Stomach (tissue), 4 donors: ENCODE measurements around the gene FLAD1.

ENCODE experiments used
- EP300 ChIP-seq: sonication (generic); formaldehyde crosslinking; IDR thresholded peaks from one replicate; pipeline ENCODE4 v1.6.1; 2017; ENCODE audit warnings: antibody characterized with exemption
- POLR2A ChIP-seq, 4 donors: fragments of 450-650 bp; IDR thresholded peaks; one replicate each; pipeline ENCODE4 v1.6.1; 2016; ENCODE audit warnings: antibody characterized with exemption in 4 of 4, control low read depth in 2 of 4, mild to moderate bottlenecking in 1 of 4, moderate library complexity in 1 of 4
- POLR2AphosphoS5 ChIP-seq, 3 donors: sonication (generic); formaldehyde crosslinking; IDR thresholded peaks; one replicate each; pipeline ENCODE4 v1.6.1; 2016; ENCODE audit warnings: antibody characterized with exemption in 3 of 3
- TF ChIP-seq, protein P1 (sequence below), 7 experiments: fragments of 450-650 bp in 4 of 7; fragments of 200-600 bp in 3 of 7; sonication (generic) in 3 of 7; IDR thresholded peaks; one replicate each; pipeline ENCODE4 v1.5.1; 2016 to 2019; ENCODE audit warnings: antibody characterized with exemption in 7 of 7, control low read depth in 2 of 7, mild to moderate bottlenecking in 1 of 7

DNA sequence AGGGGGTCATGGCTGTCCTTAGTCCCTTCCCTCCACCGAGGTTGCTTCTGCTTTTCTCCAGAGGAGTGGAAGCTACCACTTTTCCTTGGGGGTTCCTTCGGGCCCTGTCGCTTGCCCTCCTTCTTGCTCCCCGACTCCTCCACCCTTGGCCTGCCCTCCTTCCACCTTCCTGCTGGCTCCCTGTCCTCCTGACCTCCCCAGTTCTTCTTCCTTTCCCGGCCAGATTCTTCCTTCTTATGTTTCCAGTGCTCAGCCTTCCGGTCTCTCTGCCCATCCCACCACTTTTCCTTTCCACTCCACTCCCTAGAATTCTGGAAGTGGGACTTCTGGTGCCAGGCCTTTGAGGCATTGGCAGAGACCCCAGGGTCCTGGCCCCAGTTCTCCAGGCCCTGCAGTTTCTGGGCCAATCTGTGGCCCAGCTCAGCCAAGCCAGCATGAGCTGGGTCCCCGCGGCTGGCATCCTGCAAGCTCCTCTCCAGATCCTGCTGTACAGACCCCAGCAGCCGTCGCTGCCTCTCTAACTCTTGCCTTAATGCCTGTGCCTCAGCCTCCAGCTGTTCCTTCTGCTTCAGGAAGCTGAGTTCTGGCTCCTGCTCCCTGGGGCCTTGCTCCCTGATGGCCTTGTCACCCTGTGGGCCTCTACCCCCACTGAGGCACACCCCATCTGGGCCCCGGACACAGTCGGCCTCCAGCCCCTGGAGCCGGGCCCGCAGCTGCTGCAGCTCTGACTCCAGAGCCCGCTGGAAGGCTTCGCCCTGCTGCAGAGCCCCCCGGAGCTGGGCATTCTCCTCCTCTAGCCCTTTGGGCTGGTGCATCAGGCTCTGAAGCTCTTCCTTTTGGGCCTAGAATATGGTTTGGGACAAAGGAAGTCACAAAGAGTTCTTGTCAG lies 36.9 kb upstream of the FLAD1 start:
- TF ChIP-seq POLR2A (IDR thresholded peaks at IDR 0.05) (no peak), EP300 (no peak), POLR2AphosphoS5 (IDR thresholded peaks at IDR 0.05) (no peak)
- TF ChIP-seq, protein P1, sequence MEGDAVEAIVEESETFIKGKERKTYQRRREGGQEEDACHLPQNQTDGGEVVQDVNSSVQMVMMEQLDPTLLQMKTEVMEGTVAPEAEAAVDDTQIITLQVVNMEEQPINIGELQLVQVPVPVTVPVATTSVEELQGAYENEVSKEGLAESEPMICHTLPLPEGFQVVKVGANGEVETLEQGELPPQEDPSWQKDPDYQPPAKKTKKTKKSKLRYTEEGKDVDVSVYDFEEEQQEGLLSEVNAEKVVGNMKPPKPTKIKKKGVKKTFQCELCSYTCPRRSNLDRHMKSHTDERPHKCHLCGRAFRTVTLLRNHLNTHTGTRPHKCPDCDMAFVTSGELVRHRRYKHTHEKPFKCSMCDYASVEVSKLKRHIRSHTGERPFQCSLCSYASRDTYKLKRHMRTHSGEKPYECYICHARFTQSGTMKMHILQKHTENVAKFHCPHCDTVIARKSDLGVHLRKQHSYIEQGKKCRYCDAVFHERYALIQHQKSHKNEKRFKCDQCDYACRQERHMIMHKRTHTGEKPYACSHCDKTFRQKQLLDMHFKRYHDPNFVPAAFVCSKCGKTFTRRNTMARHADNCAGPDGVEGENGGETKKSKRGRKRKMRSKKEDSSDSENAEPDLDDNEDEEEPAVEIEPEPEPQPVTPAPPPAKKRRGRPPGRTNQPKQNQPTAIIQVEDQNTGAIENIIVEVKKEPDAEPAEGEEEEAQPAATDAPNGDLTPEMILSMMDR (IDR thresholded peaks at IDR 0.05) = no peak
